Activated T-helper 1 cell treated with anti-CD3 and anti-CD28 coated beads, Interleukin-12 subunit alpha, Interleukin-12 subunit beta, Interleukin-2, Interleukin-4 antibody, amounts not matched to agents 30 ng/mL and 10 ng/mL and 1 ng/mL, durations not matched to agents 14 hours and 24 hours and 36 hours (primary cell): ENCODE results near the gene C11orf98. TPM values are rescaled to one million over a fixed set of nuclear protein-coding genes. Genes with fewer than 3 reads are reported as not detected.
"Not testable (repeated sequence)": the region's sequence is repeated elsewhere in the genome, so short reads cannot be mapped to it uniquely, and the experiment has no call there.

Source experiments
- DNase-seq: peaks from one replicate; pipeline ENCODE4 v3.0.0; 2021; ENCODE audit warnings: low spot score
- H3K27ac Mint-ChIP-seq: one replicate; pipeline ENCODE4 v1.8.0; 2021; ENCODE audit warnings: mild to moderate bottlenecking, mixed read lengths
- H3K27me3 Mint-ChIP-seq: one replicate; pipeline ENCODE4 v1.8.0; 2022; ENCODE audit warnings: mild to moderate bottlenecking, moderate library complexity, mixed read lengths; ENCODE audit not compliant: insufficient read depth
- H3K36me3 Mint-ChIP-seq: one replicate; pipeline ENCODE4 v1.8.0; 2021; ENCODE audit warnings: low read depth, mixed read lengths
- H3K4me1 Mint-ChIP-seq: one replicate; pipeline ENCODE4 v1.8.0; 2021; ENCODE audit warnings: low read depth, mixed read lengths
- H3K4me3 Mint-ChIP-seq: one replicate; pipeline ENCODE4 v1.8.0; 2021; ENCODE audit warnings: mild to moderate bottlenecking, moderate library complexity, mixed read lengths
- H3K9me3 Mint-ChIP-seq: one replicate; pipeline ENCODE4 v1.8.0; 2021; ENCODE audit warnings: mixed read lengths
- intact Hi-C: fragments of 100-400 bp; cut with micrococcal nuclease; formaldehyde crosslinking; loops from one replicate; pipeline ENCODE4 v1.15.1; 2024
- total RNA-seq: library from RNA; stranded (reverse); gene quantifications from 2 replicates; pipeline ENCODE4 v1.2.3, GENCODE V29; 2022

C11orf98 gene
- total RNA-seq, 1 donor from 2014 or later, result 151 TPM

- H3K4me1 Mint-ChIP-seq, result peaks cover 36% of the 10 kb centered on the region
- intact Hi-C loops, result loop anchor here (2.0 to 10.0 kb wide), 2 partner anchors 14 to 254 kb away; partner anchors contain the start of genes C11orf98 and CSKMT
- peak overlapping the region; percentile 80 for H3K4me3 Mint-ChIP-seq
- H3K27me3 Mint-ChIP-seq, result no peaks in the 10 kb centered on the region
- H3K36me3 Mint-ChIP-seq, result peaks cover 16% of the 10 kb centered on the region
- peak overlapping the region; percentile 82 for H3K27ac Mint-ChIP-seq
- no peaks in the 10 kb centered on the region for H3K9me3 Mint-ChIP-seq
- DNase-seq, result no peak
Measured at GRCh38 chr11:62678433-62678769, 13.4 kb upstream of the C11orf98 start.

- H3K36me3 Mint-ChIP-seq, result peaks cover 16% of the 10 kb centered on the region
- H3K4me1 Mint-ChIP-seq, result peaks cover 40% of the 10 kb centered on the region
Measured at GRCh38 chr11:62677714-62678113, 12.7 kb upstream of the C11orf98 start.

GRCh38 chr11:62677156-62677555 lies 12.1 kb upstream of the C11orf98 start:
- DNase-seq, result no peak
- peaks cover 40% of the 10 kb centered on the region for H3K4me1 Mint-ChIP-seq
- peak overlapping the region; percentile 6 for H3K27ac Mint-ChIP-seq
- intact Hi-C loops, result loop anchor here (10.0 kb wide), 1 partner anchor 252 kb away; no protein-coding TSS in a partner anchor
- peak overlapping the region; percentile 80 for H3K4me3 Mint-ChIP-seq
- no peaks in the 10 kb centered on the region for H3K9me3 Mint-ChIP-seq
- no peaks in the 10 kb centered on the region for H3K27me3 Mint-ChIP-seq
- peaks cover 16% of the 10 kb centered on the region for H3K36me3 Mint-ChIP-seq

More at GRCh38 chr11:62677714-62678113, 12.7 kb upstream of the C11orf98 start:
- no peak for DNase-seq
- peak overlapping the region; percentile 80 for H3K4me3 Mint-ChIP-seq
- intact Hi-C loops, result loop anchor here (2.0 to 10.0 kb wide), 2 partner anchors 13 to 253 kb away; partner anchors contain the start of genes C11orf98 and CSKMT
- H3K27me3 Mint-ChIP-seq, result no peaks in the 10 kb centered on the region
- H3K9me3 Mint-ChIP-seq, result no peaks in the 10 kb centered on the region
- peak overlapping the region; percentile 82 for H3K27ac Mint-ChIP-seq

- Mint-ChIP-seq H3K36me3 (peaks cover 16% of the 10 kb centered on the region), H3K9me3 (no peaks in the 10 kb centered on the region), H3K4me3 (peak overlapping the region; percentile 80), H3K27ac (peak overlapping the region; percentile 6), H3K4me1 (peaks cover 40% of the 10 kb centered on the region), H3K27me3 (no peaks in the 10 kb centered on the region)
- no peak for DNase-seq
- intact Hi-C loops, result loop anchor here (10.0 kb wide), 1 partner anchor 252 kb away; no protein-coding TSS in a partner anchor
Measured at GRCh38 chr11:62676698-62677097, 11.7 kb upstream of the C11orf98 start.

- peaks cover 16% of the 10 kb centered on the region for H3K36me3 Mint-ChIP-seq
- H3K27ac Mint-ChIP-seq, H3K4me3 Mint-ChIP-seq, DNase-seq, H3K9me3 Mint-ChIP-seq, H3K27me3 Mint-ChIP-seq: not testable (repeated sequence)
- intact Hi-C loops, result loop anchor here (10.0 kb wide), 1 partner anchor 251 kb away; no protein-coding TSS in a partner anchor
- peaks cover 34% of the 10 kb centered on the region for H3K4me1 Mint-ChIP-seq
Measured at GRCh38 chr11:62675415-62675814, 10.4 kb upstream of the C11orf98 start.

- no peaks in the 10 kb centered on the region for H3K27me3 Mint-ChIP-seq
- no peaks in the 10 kb centered on the region for H3K9me3 Mint-ChIP-seq
- intact Hi-C loops, result loop anchor here (10.0 kb wide), 1 partner anchor 248 kb away; no protein-coding TSS in a partner anchor
- DNase-seq, result no peak
- peaks cover 40% of the 10 kb centered on the region for H3K4me1 Mint-ChIP-seq
- H3K4me3 Mint-ChIP-seq, result peak overlapping the region; percentile 97
- H3K36me3 Mint-ChIP-seq, result peaks cover 20% of the 10 kb centered on the region
- peak overlapping the region; percentile 98 for H3K27ac Mint-ChIP-seq
Measured at GRCh38 chr11:62673196-62673525, 8.2 kb upstream of the C11orf98 start.

DNA sequence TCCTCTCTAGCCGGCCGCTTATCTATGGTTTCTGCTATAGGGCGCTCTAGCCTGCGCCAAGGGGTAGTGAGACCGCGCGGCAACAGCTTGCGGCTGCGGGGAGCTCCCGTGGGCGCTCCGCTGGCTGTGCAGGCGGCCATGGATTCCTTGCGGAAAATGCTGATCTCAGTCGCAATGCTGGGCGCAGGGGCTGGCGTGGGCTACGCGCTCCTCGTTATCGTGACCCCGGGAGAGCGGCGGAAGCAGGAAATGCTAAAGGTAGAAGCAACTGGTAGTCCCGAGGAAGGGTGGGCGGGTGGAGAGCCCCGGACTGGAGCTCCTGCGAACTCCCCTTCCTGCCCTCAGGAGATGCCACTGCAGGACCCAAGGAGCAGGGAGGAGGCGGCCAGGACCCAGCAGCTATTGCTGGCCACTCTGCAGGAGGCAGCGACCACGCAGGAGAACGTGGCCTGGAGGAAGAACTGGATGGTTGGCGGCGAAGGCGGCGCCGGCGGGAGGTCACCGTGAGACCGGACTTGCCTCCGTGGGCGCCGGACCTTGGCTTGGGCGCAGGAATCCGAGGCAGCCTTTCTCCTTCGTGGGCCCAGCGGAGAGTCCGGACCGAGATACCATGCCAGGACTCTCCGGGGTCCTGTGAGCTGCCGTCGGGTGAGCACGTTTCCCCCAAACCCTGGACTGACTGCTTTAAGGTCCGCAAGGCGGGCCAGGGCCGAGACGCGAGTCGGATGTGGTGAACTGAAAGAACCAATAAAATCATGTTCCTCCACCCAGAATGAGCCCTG lies 6.8 kb upstream of the C11orf98 start, which contains the start of the genes LBHD1 and UQCC3:
Gene LBHD1 (minus strand): TSS at position 660 of the 782 bp plus-strand sequence. CDS start 2,236 bp downstream, outside the sequence.
Gene UQCC3 (plus strand): TSS at position 66 of the 782 bp plus-strand sequence. CDS start 73 bp downstream, at position 139.
- H3K9me3 Mint-ChIP-seq, result no peaks in the 10 kb centered on the region
- peaks cover 16% of the 10 kb centered on the region for H3K36me3 Mint-ChIP-seq
- DNase-seq, result peak; percentile 75
- intact Hi-C loops, result loop anchor here (1.0 to 10.0 kb wide), 8 partner anchors 8 to 247 kb away; partner anchors contain the start of genes GANAB, HNRNPUL2, INTS5 and TUT1
- peak within 1 kb of the TSS; percentile 97 for H3K4me3 Mint-ChIP-seq
- H3K4me1 Mint-ChIP-seq, result peaks cover 34% of the 10 kb centered on the region
- peak within 1 kb of the TSS; percentile 98 for H3K27ac Mint-ChIP-seq
- H3K27me3 Mint-ChIP-seq, result no peaks in the 10 kb centered on the region

DNA sequence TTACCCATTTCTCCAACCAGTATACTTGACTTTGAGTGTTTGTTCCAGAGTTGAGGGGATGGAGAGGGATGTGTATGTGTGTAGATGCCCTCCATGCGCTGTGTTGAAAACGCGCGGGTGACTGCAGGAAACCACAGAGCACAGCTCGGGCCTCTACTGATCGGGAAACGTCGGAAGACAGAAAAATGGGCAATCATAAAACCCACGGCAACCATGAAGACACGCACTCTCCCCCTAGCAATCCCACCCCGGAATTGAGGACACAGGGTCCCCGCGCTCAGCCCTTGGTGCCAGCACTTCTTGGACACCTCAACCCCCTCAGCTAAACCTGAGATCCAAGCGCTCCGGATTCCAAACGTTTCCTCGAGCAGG lies 6.2 kb upstream of the C11orf98 start:
- peak overlapping the region; percentile 97 for H3K4me3 Mint-ChIP-seq
- peaks cover 37% of the 10 kb centered on the region for H3K4me1 Mint-ChIP-seq
- H3K36me3 Mint-ChIP-seq, result peaks cover 21% of the 10 kb centered on the region
- H3K27me3 Mint-ChIP-seq, result no peaks in the 10 kb centered on the region
- intact Hi-C loops, result loop anchor here (1.0 to 10.0 kb wide), 6 partner anchors 8 to 246 kb away; partner anchors contain the start of genes HNRNPUL2, INTS5, TUT1 and UBXN1
- no peaks in the 10 kb centered on the region for H3K9me3 Mint-ChIP-seq
- peak overlapping the region; percentile 98 for H3K27ac Mint-ChIP-seq
- DNase-seq, result no peak

DNA sequence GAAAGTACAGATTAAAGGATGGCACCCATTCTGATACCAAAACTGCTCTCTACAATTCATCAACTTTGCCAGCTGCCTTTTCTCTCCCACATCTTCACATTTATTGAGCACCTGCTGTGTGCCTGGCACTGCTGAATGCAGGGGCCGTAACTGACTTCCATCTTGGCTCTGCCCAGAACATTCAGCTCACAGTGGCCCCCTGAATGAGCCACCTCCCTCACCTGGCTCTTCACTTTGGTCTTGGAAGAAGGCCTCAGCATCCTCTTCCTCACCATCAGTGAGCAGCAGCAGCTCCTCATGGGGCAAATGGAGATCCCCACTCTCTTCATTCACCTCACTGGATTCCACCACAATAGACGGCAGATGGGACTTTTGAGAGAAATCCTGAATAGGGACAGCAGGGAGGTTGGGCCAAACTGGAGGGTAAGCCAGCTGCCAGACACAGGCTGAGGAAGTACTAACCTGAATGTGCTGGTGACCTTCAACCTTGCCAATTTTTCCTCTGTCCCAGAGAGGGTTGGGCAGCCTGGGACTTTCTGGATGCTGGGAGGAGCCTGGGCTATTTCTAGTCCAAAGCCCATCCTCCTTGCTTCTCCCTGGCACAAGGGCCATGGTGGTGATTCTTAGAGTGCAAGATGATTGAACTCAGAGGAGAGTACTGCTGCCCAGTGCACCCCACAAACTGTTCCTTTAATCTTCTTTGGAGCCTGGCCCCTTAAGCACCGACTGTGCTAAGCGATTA lies 4.6 kb upstream of the C11orf98 start:
- intact Hi-C loops, result loop anchor here (2.0 to 10.0 kb wide), 2 partner anchors 171 to 245 kb away; no protein-coding TSS in a partner anchor
- Mint-ChIP-seq H3K27ac (peak overlapping the region; percentile 98), H3K4me3 (peak overlapping the region; percentile 97), H3K4me1 (peaks cover 33% of the 10 kb centered on the region), H3K36me3 (peaks cover 29% of the 10 kb centered on the region), H3K27me3 (no peaks in the 10 kb centered on the region), H3K9me3 (no peaks in the 10 kb centered on the region)
- no peak for DNase-seq

- no peaks in the 10 kb centered on the region for H3K9me3 Mint-ChIP-seq
- H3K27me3 Mint-ChIP-seq, result no peaks in the 10 kb centered on the region
- intact Hi-C loops, result no loop called here
- DNase-seq, result no peak
- H3K27ac Mint-ChIP-seq, result peak overlapping the region; percentile 35
- peaks cover 36% of the 10 kb centered on the region for H3K4me1 Mint-ChIP-seq
- H3K4me3 Mint-ChIP-seq, result peak overlapping the region; percentile 98
- H3K36me3 Mint-ChIP-seq, result peaks cover 35% of the 10 kb centered on the region
Measured at GRCh38 chr11:62667460-62667859, 2.5 kb upstream of the C11orf98 start.

- intact Hi-C loops, result no loop called here
- H3K4me3 Mint-ChIP-seq, result peak overlapping the region; percentile 98
Measured at GRCh38 chr11:62666259-62666926, 1.4 kb upstream of the C11orf98 start.

DNA sequence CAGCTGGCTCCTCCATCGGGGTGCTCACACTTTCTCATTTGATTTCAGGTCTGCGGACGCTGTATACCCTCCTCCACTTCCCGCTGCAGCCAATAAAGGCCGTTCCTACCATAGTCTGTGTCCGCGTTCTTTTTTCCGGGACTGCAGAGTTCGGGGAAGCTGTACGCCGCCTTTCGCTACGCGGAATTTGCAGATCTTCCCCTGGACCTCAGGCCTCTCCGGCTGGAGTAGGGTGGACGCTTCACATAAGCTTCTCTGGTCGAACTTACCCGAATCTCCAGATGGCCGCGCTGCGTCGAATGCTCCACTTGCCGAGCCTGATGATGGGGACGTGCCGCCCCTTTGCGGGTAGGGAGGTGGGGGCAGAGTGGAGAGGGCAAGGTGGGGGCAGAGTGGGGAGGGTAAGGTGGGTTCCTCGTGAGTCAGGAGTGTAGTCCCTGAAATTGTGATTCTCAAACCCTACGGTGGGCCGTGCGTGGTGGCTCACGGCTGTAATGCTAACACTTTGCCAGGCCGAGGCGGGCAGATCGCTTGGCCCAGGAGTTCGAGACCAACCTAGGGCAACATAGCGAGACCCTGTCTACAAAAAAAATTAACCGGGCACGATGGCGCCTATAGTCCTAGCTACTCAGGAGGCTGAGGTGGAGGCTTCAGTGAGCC lies 719 bp upstream of the C11orf98 start:
- intact Hi-C loops, result loop anchor here (1.0 to 2.0 kb wide), 11 partner anchors 12 to 215 kb away; partner anchors contain the start of genes EML3, GANAB, HNRNPUL2 and INTS5
- no peak for DNase-seq
- Mint-ChIP-seq H3K36me3 (peaks cover 37% of the 10 kb centered on the region), H3K27me3 (no peaks in the 10 kb centered on the region), H3K4me1 (peaks cover 37% of the 10 kb centered on the region), H3K27ac (peak overlapping the region; percentile 81), H3K9me3 (no peaks in the 10 kb centered on the region), H3K4me3 (peak overlapping the region; percentile 98)

More at GRCh38 chr11:62666259-62666926, 1.4 kb upstream of the C11orf98 start:
- H3K9me3 Mint-ChIP-seq, result no peaks in the 10 kb centered on the region
- no peak for DNase-seq
- peak overlapping the region; percentile 67 for H3K27ac Mint-ChIP-seq
- no peaks in the 10 kb centered on the region for H3K27me3 Mint-ChIP-seq
- peaks cover 37% of the 10 kb centered on the region for H3K4me1 Mint-ChIP-seq
- peaks cover 37% of the 10 kb centered on the region for H3K36me3 Mint-ChIP-seq
